Heart right ventricle (tissue), 16 donors: ENCODE results near the gene PXN. TPM values are rescaled to one million over a fixed set of nuclear protein-coding genes. Genes with fewer than 3 reads are reported as not detected.

Experiments
- ATAC-seq, 8 donors: fragments of 200-7000 bp; cut with Tn5 transposase; one replicate each; pipeline ENCODE4 v1.9.1; 2020; ENCODE audit warnings: mild to moderate bottlenecking in 8 of 8, moderate library complexity in 8 of 8, moderate number of reproducible peaks in 1 of 8
- DNase-seq, 2 donors: peaks; one replicate each; pipeline ENCODE4 v3.0.0-alpha.2; 2020
- H3K27ac ChIP-seq, 10 donors: fragments of 200-600 bp; sonication (generic) in 2 of 10; one replicate each; pipeline versions ENCODE4 v1.5.0 to v1.8.0; 2020 to 2022; ENCODE audit warnings: mild to moderate bottlenecking in 3 of 10
- H3K27me3 ChIP-seq, 7 donors: fragments of 200-600 bp; one replicate each; pipeline ENCODE4 v1.8.0; 2021 to 2022; ENCODE audit warnings: mild to moderate bottlenecking in 2 of 7
- H3K36me3 ChIP-seq, 9 donors: fragments of 200-600 bp; sonication (generic) in 1 of 9; one replicate each; pipeline versions ENCODE4 v1.5.0 to v1.8.0; 2020 to 2022; ENCODE audit warnings: mild to moderate bottlenecking in 2 of 9
- H3K4me1 ChIP-seq, 9 donors: fragments of 200-600 bp; sonication (generic) in 1 of 9; one replicate each; pipeline versions ENCODE4 v1.5.0 to v1.8.0; 2020 to 2022; ENCODE audit warnings: mild to moderate bottlenecking in 4 of 9
- H3K4me3 ChIP-seq, 10 donors: fragments of 200-600 bp; sonication (generic) in 2 of 10; one replicate each; pipeline versions ENCODE4 v1.5.0 to v1.8.0; 2020 to 2022; ENCODE audit warnings: mild to moderate bottlenecking in 7 of 10, moderate library complexity in 2 of 10
- H3K9me3 ChIP-seq, 11 donors: fragments of 200-600 bp in 10 of 11; sonication (generic) in 2 of 11; one replicate each; pipeline versions ENCODE4 v1.5.0 to v1.8.0; 2013 to 2022; ENCODE audit warnings: mild to moderate bottlenecking in 2 of 11, control low read depth in 1 of 11, moderate library complexity in 1 of 11
- CTCF ChIP-seq, 9 donors: fragments of 200-600 bp; sonication (generic) in 2 of 9; IDR thresholded peaks; one replicate each; pipeline versions ENCODE4 v1.5.0 to v1.8.0; 2021 to 2022; ENCODE audit warnings: antibody characterized with exemption in 9 of 9, mild to moderate bottlenecking in 5 of 9, moderate library complexity in 1 of 9
- WGBS, 2 donors: extraction: QIAGEN DNeasy Blood & Tissue Kit; methylation state at CpG; one replicate each; pipeline ENCODE4 v1.1.7; 2013; ENCODE audit warnings: inconsistent platforms in 1 of 2; 5-methylcytosine and 5-hydroxymethylcytosine counted together
- intact Hi-C, 10 donors: fragments of 100-400 bp; cut with DNase I; formaldehyde crosslinking; loops; one replicate each; pipeline versions ENCODE4 v1.11.1 to v1.14.2; 2022
- polyA plus RNA-seq, 2 donors: library from polyadenylated mRNA; stranded (reverse); fragments of 200-250 nt; gene quantifications; one replicate each; pipeline ENCODE4 v1.2.3, GENCODE V29; 2013
- total RNA-seq, 10 donors: library from RNA; stranded (reverse); fragmentation: NEBNext Ultra II Directional in 3 of 10; extraction: Animal tissue kit (Norgen Biotek cat#: 25700) in 3 of 10; gene quantifications; one replicate each; pipeline versions ENCODE4 v1.2.1 to v1.2.4, GENCODE V29; 2021 to 2023
- donor health status: Arrhythmogenic right ventricular cardiomyopathy.
- donor health status: ischemic (EF 13 %, LVEDD 7.1; RV severe dilation, severe dysfunction).
- donor health status: healthy with polysubstance abuse.
- donor health status: DM: no; HTN: yes; CAD: no.
- donor health status: DM: no; HTN: no; CAD: no.
- donor health status: ischemic (EF 25% LVEDD 6.9; RV normal size, moderate dysfunction).
- donor health status: ischemic (EF 25% LVEDD 5.7; RV mildly dilated, moderate dysfunction).
- donor health status: healthy.
- donor health status: DM: yes; HTN: yes; CAD: no.
- donor health status: Ischemic cardiomyopathy.
- donor health status: ischemic (EF 35%, LVEDD 5.7; RV mildly dilated, moderate dysfunction).
- donor health status: nonischemic (EF 11% LVEDD 7.7; RV severe dilation, severe dysfunction).
- donor health status: DM: yes; HTN: yes; CAD: no.
- donor health status: PGD.
- donor health status: ischemic (EF 29% LVEDD 5.4; RV normal size, mild dysfunction).
- donor health status: nonischemic (EF 23%, LVEDD 6.1; RV moderate dilation, normal function).

PXN gene
- total and polyA plus RNA-seq, 12 donors: 41.2 to 123 (median 63.3) TPM

GRCh38 chr12:120292661-120293531 lies 27.4 kb upstream of the PXN start, which contains the start of gene RNU4-1:
Gene RNU4-1, minus strand, starts transcription at chr12:120293237.
- Histone ChIP-seq H3K9me3 (no peaks in the 10 kb centered on the region), H3K27me3 (no peaks in the 10 kb centered on the region), H3K27ac (peak within 1 kb of the TSS; percentile 91 to 100 (median 98)), H3K4me3 (peak within 1 kb of the TSS; percentile 11 to 67 (median 61)), H3K4me1 (peaks cover 0 to 28% (median 8%) of the 10 kb centered on the region in 9 donors), H3K36me3 (no peaks in the 10 kb centered on the region)
- WGBS, 2 donors: 0 to 1% methylated on average over 29 of the region's 29 CpGs
- TF ChIP-seq CTCF (IDR thresholded peaks at IDR 0.05): no peak
- intact Hi-C loops: loop anchor here in 1 of 10 donors (10.0 kb wide), 1 partner anchor 178 kb away; the partner anchor contains the start of gene RAB35
- ATAC-seq (peak; percentile 42 to 77 (median 58)), DNase-seq (peak; percentile 29 to 81)

GRCh38 chr12:120292411-120292660 lies 26.8 kb upstream of the PXN start:
- ATAC-seq (peak in 6 of 8 donors; percentile 1 to 12 (median 2)), DNase-seq (no peak)
- WGBS, 2 donors: 0 to 1% methylated on average over 17 of the region's 17 CpGs

GRCh38 chr12:120290609-120291305 lies 25.2 kb upstream of the PXN start:
- DNase-seq (no peak), ATAC-seq (peak in 1 of 8 donors; percentile 9)
- peak overlapping the region in 9 of 10 donors; percentile 23 to 67 (median 60) for H3K4me3 ChIP-seq
- intact Hi-C loops: loop anchor here in 1 of 10 donors (1.0 to 10.0 kb wide), 2 partner anchors 62 to 176 kb away; partner anchors contain the start of gene RAB35
- H3K36me3 ChIP-seq: no peaks in the 10 kb centered on the region
- no peaks in the 10 kb centered on the region for H3K9me3 ChIP-seq
- TF ChIP-seq CTCF (IDR thresholded peaks at IDR 0.05): no peak
- H3K27ac ChIP-seq: peak overlapping the region; percentile 91 to 100 (median 98)
- no peaks in the 10 kb centered on the region for H3K27me3 ChIP-seq
- peaks cover 0 to 28% (median 8%) of the 10 kb centered on the region in 9 donors for H3K4me1 ChIP-seq
- 24 to 25% methylated on average over 22 of the region's 22 CpGs for WGBS, 2 donors

More at GRCh38 chr12:120292411-120292660, 26.8 kb upstream of the PXN start:
- no peaks in the 10 kb centered on the region for H3K27me3 ChIP-seq
- intact Hi-C loops: loop anchor here in 1 of 10 donors (10.0 kb wide), 1 partner anchor 178 kb away; the partner anchor contains the start of gene RAB35
- no peaks in the 10 kb centered on the region for H3K9me3 ChIP-seq
- H3K36me3 ChIP-seq: no peaks in the 10 kb centered on the region
- peak overlapping the region; percentile 91 to 100 (median 98) for H3K27ac ChIP-seq
- H3K4me3 ChIP-seq: peak overlapping the region; percentile 11 to 67 (median 61)
- H3K4me1 ChIP-seq: peaks cover 0 to 28% (median 8%) of the 10 kb centered on the region in 9 donors
- TF ChIP-seq CTCF (IDR thresholded peaks at IDR 0.05): no peak

- H3K4me3 ChIP-seq: no peak overlapping the region
- no peak overlapping the region for H3K27ac ChIP-seq
- intact Hi-C loops: no loop called here
- no peaks in the 10 kb centered on the region for H3K9me3 ChIP-seq
- H3K36me3 ChIP-seq: no peaks in the 10 kb centered on the region
- ATAC-seq: no peak
- peaks cover 0 to 19% (median 8%) of the 10 kb centered on the region in 9 donors for H3K4me1 ChIP-seq
- no peak for TF ChIP-seq CTCF (IDR thresholded peaks at IDR 0.05)
- WGBS, 2 donors: 75 to 86% methylated on average over 12 of the region's 12 CpGs
- H3K27me3 ChIP-seq: no peaks in the 10 kb centered on the region
- no peak for DNase-seq
Observed at GRCh38 chr12:120287491-120287890, 22.0 kb upstream of the PXN start.
